A549 treated with AZD9567 at 1 μM for 4 hours (cell line): Measurements from ENCODE around the gene FAM204A. TPM values are rescaled to one million over a fixed set of nuclear protein-coding genes. Genes with fewer than 3 reads are reported as not detected.

ENCODE experiments used
- total RNA-seq: library from RNA; stranded (reverse); fragments of 200-300 nt; extraction: Qiagen RNA extraction; gene quantifications from 5 replicates; pipeline ENCODE4 v1.2.3, GENCODE V29; 2022; ENCODE audit not compliant: insufficient read depth

The FAM204A gene
- total RNA-seq: 39.5 to 79.0 TPM (median 43.5 TPM) in 5 replicates

DNA sequence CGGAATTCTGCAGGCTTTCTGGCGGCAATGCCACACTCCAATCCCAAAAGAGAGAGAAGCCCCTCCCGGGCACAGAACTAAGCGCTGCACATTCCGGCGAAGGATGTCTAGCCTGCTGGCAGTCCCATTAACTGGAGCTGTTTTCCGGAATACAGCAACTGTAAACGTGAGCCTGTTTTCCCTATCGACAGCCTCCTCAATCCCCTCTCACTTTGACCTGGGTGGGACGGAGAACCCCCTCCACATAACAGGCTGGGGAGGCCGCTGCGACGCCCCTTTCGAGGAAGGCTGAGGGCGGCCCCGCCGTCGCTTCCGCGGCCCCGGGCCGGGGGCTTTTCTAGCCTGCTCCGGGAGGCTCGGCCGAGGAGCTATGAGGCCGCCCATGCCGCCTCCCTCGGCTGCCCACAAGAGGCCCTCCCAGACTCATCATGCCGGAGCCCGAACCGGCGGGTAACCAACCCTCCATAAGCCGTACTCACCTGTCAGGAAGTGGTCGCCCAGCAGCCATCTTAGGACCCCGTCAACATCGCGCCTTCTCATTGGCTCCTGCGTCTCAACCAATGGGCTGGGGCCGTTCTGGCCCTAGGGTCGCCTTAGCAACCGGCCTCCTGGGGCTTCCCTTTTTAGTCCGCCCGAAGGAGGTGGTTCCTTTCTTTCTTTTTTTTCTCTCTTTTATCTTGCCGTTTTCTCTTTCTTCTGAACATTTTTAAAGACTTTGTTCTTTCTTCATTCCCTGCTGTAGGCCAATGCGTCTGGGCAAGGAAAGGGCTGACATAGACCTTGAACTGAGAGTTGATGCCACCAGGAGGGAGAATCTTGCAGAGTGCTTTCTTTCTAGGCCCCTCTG, at the start of gene FAM204A:
TSS of gene FAM204A (minus strand) at position 534 of the 847 bp plus-strand sequence. CDS start 5,909 bp downstream, outside the sequence.

